PC-9 (cell line): ENCODE data around the gene PSMC3IP. TPM values are rescaled to one million over a fixed set of nuclear protein-coding genes. Genes with fewer than 3 reads are reported as not detected.
A peak's percentile ranks its signal among the peaks of the same experiment; 100 is the strongest.

Experiments
- BruUV-seq: library from RNA; stranded (reverse); fragments of 400-500 nt; replicated peaks from 2 replicates; lab custom pipeline; 2021; lab: Mats Ljungman, UMichigan
- CTCF ChIA-PET: fragments of 300-600 bp; sonication (Branson Sonifier 250); formaldehyde crosslinking; loops from one replicate; lab custom pipeline; 2022; ENCODE audit warnings: antibody characterized with exemption; lab: Charles Lee
- POLR2A ChIA-PET: fragments of 300-600 bp; sonication (Branson Sonifier 250); formaldehyde crosslinking; loops from one replicate; lab custom pipeline; 2022; ENCODE audit warnings: antibody characterized with exemption; ENCODE audit not compliant: unreplicated experiment; lab: Charles Lee
- DNase-seq, 2 experiments: peaks; one replicate each; pipeline versions ENCODE4 v3.0.0 to v3.0.0-alpha.2; 2015 to 2022; ENCODE audit warnings: mixed read lengths in 1 of 2
- H2AFZ ChIP-seq: fragments of 200-600 bp; sonication (generic); 2 replicates; pipeline ENCODE4 v1.8.1; 2017; ENCODE audit warnings: antibody characterized with exemption
- H3F3A ChIP-seq: fragments of 200-600 bp; sonication (generic); 2 replicates; pipeline ENCODE4 v1.8.1; 2017; ENCODE audit warnings: antibody characterized with exemption, mild to moderate bottlenecking, low read depth; ENCODE audit not compliant: insufficient read depth
- H3K27ac ChIP-seq: fragments of 200-600 bp; sonication (generic); 2 replicates; pipeline ENCODE4 v1.6.1; 2016; ENCODE audit warnings: mixed run types
- H3K27me3 ChIP-seq: fragments of 200-600 bp; sonication (generic); 2 replicates; pipeline ENCODE4 v1.6.1; 2016; ENCODE audit warnings: low read depth, mixed run types; ENCODE audit not compliant: insufficient read depth
- H3K36me3 ChIP-seq: fragments of 200-600 bp; sonication (generic); 2 replicates; pipeline ENCODE4 v1.6.1; 2016; ENCODE audit warnings: low read depth, mixed run types
- H3K4me1 ChIP-seq: fragments of 200-600 bp; sonication (generic); replicated peaks from 2 replicates; pipeline ENCODE4 v1.6.1; 2016; ENCODE audit warnings: mixed run types; ENCODE audit not compliant: insufficient read depth
- H3K4me2 ChIP-seq: fragments of 200-600 bp; sonication (generic); 2 replicates; pipeline ENCODE4 v1.6.1; 2017; ENCODE audit warnings: mixed run types
- H3K4me3 ChIP-seq: fragments of 200-600 bp; sonication (generic); 2 replicates; pipeline ENCODE4 v1.6.1; 2016; ENCODE audit warnings: mixed run types
- H3K79me2 ChIP-seq: fragments of 200-600 bp; sonication (generic); 2 replicates; pipeline ENCODE4 v1.6.1; 2017; ENCODE audit warnings: low read depth, mixed run types
- H3K9me2 ChIP-seq: fragments of 200-600 bp; sonication (generic); 2 replicates; pipeline ENCODE4 v1.8.1; 2017; ENCODE audit warnings: mild to moderate bottlenecking; ENCODE audit not compliant: insufficient read depth
- H3K9me3 ChIP-seq: fragments of 200-600 bp; sonication (generic); 2 replicates; pipeline ENCODE4 v1.8.1; 2016; ENCODE audit warnings: low read depth; ENCODE audit not compliant: insufficient read depth
- H4K20me1 ChIP-seq: fragments of 200-600 bp; sonication (generic); 2 replicates; pipeline ENCODE4 v1.8.1; 2017; ENCODE audit not compliant: insufficient read depth
- EZH2 ChIP-seq: fragments of 200-600 bp; sonication (generic); IDR thresholded peaks from 2 replicates; pipeline ENCODE4 v1.8.0; 2017; ENCODE audit warnings: antibody characterized with exemption, low read depth
- intact Hi-C: fragments of 100-400 bp; cut with micrococcal nuclease; formaldehyde crosslinking; loops from one replicate; pipeline ENCODE4 v1.10.0; 2022; ENCODE audit not compliant: unreplicated experiment
- total RNA-seq: library from RNA; stranded (reverse); gene quantifications from 2 replicates; pipeline ENCODE4 v1.2.3, GENCODE V29; 2021
- TF ChIP-seq, protein P1 (sequence below): fragments of 200-600 bp; sonication (generic); conservative IDR thresholded peaks from 2 replicates; pipeline ENCODE4 v1.6.1; 2017; ENCODE audit warnings: mixed run types, antibody characterized with exemption, mild to moderate bottlenecking, moderate library complexity

Gene PSMC3IP
- total RNA-seq, 1 experiment from 2014 or later: 13.4 TPM

DNA sequence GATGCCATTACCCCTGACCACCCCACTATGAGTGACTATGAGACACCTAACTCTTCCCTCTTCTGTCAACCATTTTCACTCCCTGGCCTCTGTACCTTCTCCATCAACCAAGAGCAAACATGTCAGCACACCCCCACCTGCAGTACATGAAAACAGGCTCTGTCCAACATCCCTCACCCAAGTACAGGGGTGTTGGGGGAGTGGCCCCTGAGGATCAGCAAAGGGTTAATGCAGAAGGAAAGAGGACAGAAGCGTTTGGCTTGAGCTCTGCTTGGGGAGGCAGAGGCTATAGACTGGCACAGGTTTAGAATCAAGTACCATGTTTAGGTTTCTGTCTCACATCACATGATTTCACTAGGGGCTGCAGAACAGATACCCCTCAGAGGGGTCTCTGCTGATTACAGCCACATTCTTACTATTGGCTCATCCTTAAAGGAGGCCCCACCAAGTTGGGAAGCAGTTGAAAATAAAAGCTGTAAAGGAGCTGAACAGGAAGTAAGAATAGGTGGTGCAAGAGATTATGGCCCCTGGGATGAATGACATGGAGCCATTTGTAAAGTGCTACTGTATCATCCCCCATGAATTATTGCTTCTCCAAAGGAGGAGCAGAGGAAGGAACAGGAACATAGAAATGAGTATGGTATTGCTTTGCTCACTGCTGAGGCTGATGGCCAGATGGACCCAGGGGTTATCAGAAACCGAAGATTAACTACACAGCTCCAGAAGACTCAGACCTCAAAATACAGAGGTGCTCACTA lies 2.4 kb upstream of the PSMC3IP start:
- peaks cover 45% of the 10 kb centered on the region for H3F3A ChIP-seq
- DNase-seq: no peak
- intact Hi-C loops: loop anchor here (5.0 kb wide), 2 partner anchors 242 to 357 kb away; partner anchors contain the start of gene BECN1
- peaks cover 15% of the 10 kb centered on the region for H3K36me3 ChIP-seq
- H3K27ac ChIP-seq: no peak overlapping the region
- ChIA-PET CTCF (interaction anchor here (0.6 kb wide), 1 partner anchor 22 kb away, joined by 6 read pairs; no protein-coding TSS in a partner anchor), POLR2A (no interaction called here)
- no TSS peak for BruUV-seq
- no peaks in the 10 kb centered on the region for H3K9me2 ChIP-seq
- H3K79me2 ChIP-seq: peaks cover 21% of the 10 kb centered on the region
- no peaks in the 10 kb centered on the region for H3K27me3 ChIP-seq
- H3K4me1 ChIP-seq: peaks cover 17% of the 10 kb centered on the region; the same call in 1 of the 2 replicates
- no peak overlapping the region for H3K4me3 ChIP-seq
- H3K4me2 ChIP-seq: no peak overlapping the region
- no peaks in the 10 kb centered on the region for H4K20me1 ChIP-seq
- no peaks in the 10 kb centered on the region for H3K9me3 ChIP-seq
- H2AFZ ChIP-seq: no peak overlapping the region
- TF ChIP-seq EZH2: no peak
- TF ChIP-seq, protein P1, sequence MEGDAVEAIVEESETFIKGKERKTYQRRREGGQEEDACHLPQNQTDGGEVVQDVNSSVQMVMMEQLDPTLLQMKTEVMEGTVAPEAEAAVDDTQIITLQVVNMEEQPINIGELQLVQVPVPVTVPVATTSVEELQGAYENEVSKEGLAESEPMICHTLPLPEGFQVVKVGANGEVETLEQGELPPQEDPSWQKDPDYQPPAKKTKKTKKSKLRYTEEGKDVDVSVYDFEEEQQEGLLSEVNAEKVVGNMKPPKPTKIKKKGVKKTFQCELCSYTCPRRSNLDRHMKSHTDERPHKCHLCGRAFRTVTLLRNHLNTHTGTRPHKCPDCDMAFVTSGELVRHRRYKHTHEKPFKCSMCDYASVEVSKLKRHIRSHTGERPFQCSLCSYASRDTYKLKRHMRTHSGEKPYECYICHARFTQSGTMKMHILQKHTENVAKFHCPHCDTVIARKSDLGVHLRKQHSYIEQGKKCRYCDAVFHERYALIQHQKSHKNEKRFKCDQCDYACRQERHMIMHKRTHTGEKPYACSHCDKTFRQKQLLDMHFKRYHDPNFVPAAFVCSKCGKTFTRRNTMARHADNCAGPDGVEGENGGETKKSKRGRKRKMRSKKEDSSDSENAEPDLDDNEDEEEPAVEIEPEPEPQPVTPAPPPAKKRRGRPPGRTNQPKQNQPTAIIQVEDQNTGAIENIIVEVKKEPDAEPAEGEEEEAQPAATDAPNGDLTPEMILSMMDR: no peak

DNA sequence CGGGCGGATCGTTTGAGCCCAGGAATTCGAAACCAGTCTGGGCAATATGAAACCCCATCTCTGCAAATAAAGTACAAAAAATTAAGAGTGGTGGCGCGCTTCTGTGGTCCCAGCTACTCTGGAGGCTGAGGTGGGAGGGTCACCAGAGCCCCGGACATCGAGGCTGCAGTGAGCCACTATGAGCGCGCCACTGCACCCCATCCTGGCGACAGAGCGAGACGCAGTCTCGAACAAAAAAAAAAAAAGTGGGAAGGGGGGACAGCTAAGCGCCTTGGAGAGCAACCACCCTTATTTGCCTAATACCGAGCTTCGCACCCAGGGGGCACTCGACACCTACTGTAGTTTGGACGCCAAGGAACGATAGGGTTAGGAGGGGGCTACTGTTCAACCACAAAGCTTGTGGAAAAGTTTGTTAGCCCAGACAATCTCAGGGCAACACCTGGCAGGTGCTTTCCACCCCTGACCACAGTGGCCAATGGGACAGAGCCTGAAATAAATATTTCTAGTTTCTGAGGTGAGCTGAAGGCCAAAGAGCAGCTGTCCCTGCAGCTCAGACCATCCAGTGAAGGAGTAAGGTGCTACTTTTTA lies 847 bp upstream of the PSMC3IP start:
- Histone ChIP-seq H3K9me2 (no peaks in the 10 kb centered on the region), H3K4me2 (peak overlapping the region; percentile 97), H3K9me3 (no peaks in the 10 kb centered on the region), H2AFZ (peak overlapping the region; percentile 96), H3K4me3 (peak overlapping the region; percentile 94), H3K79me2 (peaks cover 21% of the 10 kb centered on the region), H3K4me1 (peaks cover 17% of the 10 kb centered on the region; the same call in 1 of the 2 replicates), H3K36me3 (peaks cover 16% of the 10 kb centered on the region), H3F3A (peaks cover 53% of the 10 kb centered on the region), H3K27me3 (no peaks in the 10 kb centered on the region), H4K20me1 (no peaks in the 10 kb centered on the region), H3K27ac (peak overlapping the region; percentile 31)
- TF ChIP-seq, protein P1: peak; percentile 85
- no peak for TF ChIP-seq EZH2
- ChIA-PET CTCF (interaction anchor here (0.5 to 2.1 kb wide), 19 partner anchors 12 to 562 kb away, joined by 3 to 12 read pairs (median 5); partner anchors contain the start of genes BECN1 and PLEKHH3), POLR2A (interaction anchor here (0.6 to 1.1 kb wide), 9 partner anchors 11 to 510 kb away, joined by 3 to 12 read pairs (median 4); no protein-coding TSS in a partner anchor)
- no TSS peak for BruUV-seq
- intact Hi-C loops: loop anchor here (1.0 to 5.0 kb wide), 4 partner anchors 101 to 359 kb away; partner anchors contain the start of gene BECN1
- peak; percentile 68 to 82 for DNase-seq

DNA sequence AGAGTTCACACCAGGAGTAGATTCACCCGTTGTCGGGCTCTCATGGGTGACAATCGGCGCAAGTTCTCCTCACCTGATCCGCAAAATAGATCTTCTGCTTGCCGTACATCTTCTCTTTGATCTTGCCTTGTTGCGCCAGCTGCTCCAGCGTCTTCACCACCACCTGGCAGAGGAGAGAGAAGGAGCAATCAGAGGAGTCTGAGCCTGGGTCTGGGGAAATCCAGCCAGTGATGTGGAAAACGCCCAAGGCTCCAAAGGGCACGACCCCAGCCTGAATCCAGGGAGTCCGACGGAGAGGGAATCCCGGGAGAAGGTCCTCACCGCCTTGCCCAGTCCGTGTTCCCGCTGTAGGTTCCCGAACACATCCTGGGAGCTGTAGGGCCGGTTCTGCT lies 393 bp downstream of the PSMC3IP start:
- intact Hi-C loops: loop anchor here (5.0 kb wide), 2 partner anchors 245 to 360 kb away; partner anchors contain the start of gene BECN1
- Histone ChIP-seq H4K20me1 (no peaks in the 10 kb centered on the region), H3K4me2 (peak overlapping the region; percentile 97), H3K9me3 (no peaks in the 10 kb centered on the region), H3K79me2 (peaks cover 21% of the 10 kb centered on the region), H2AFZ (peak overlapping the region; percentile 96), H3K9me2 (no peaks in the 10 kb centered on the region), H3F3A (peaks cover 52% of the 10 kb centered on the region), H3K27ac (no peak overlapping the region), H3K4me1 (peaks cover 17% of the 10 kb centered on the region; the same call in 1 of the 2 replicates), H3K36me3 (peaks cover 11% of the 10 kb centered on the region; the same call in 1 of the 2 replicates), H3K4me3 (peak overlapping the region; percentile 94), H3K27me3 (no peaks in the 10 kb centered on the region)
- TSS peak; percentile 24 for BruUV-seq
- ChIA-PET CTCF (interaction anchor here (0.6 to 2.1 kb wide), 5 partner anchors 10 to 552 kb away, joined by 3 to 5 read pairs (median 3); no protein-coding TSS in a partner anchor), POLR2A (interaction anchor here (0.6 to 0.7 kb wide), 2 partner anchors 287 to 907 kb away, joined by 3 to 8 read pairs; partner anchors contain the start of gene DHX8)
- DNase-seq: no peak
- no peak for TF ChIP-seq EZH2
- TF ChIP-seq, protein P1: no peak
